ENCODE measurements around the gene BMPR1A. TPM values are rescaled to one million over a fixed set of nuclear protein-coding genes. Genes with fewer than 3 reads are reported as not detected.

Gene BMPR1A
- total RNA-seq, 2 donors from 2014 or later: 53.9 to 58.1 TPM

- Histone ChIP-seq H3K9me3 (no peaks in the 10 kb centered on the region), H3K27ac (no peak overlapping the region), H3K36me3 (no peaks in the 10 kb centered on the region), H3K4me3 (no peak overlapping the region), H3K27me3 (replicated peaks; ENCODE audit: insufficient read depth) (no peaks in the 10 kb centered on the region), H3K4me1 (replicated peaks) (no peaks in the 10 kb centered on the region)
- intact Hi-C loops (cut with DNase I): no loop called here
- no peak for DNase-seq (ENCODE audit: low spot score)
- 98% methylated on average over 7 of the region's 7 CpGs for WGBS
- TF ChIP-seq CTCF (IDR thresholded peaks at IDR 0.05) (no peak), POLR2AphosphoS5 (IDR thresholded peaks at IDR 0.05) (no peak), POLR2A (IDR thresholded peaks at IDR 0.05) (no peak)
Observed at GRCh38 chr10:86962981-86963310, 206.5 kb downstream of the BMPR1A start.

GRCh38 chr10:86963341-86963919 is 207.0 kb downstream of the BMPR1A start:
- WGBS: 97% methylated on average over 12 of the region's 12 CpGs
- DNase-seq (ENCODE audit: low spot score): no peak
- Histone ChIP-seq H3K27me3 (replicated peaks; ENCODE audit: insufficient read depth) (no peaks in the 10 kb centered on the region), H3K9me3 (no peaks in the 10 kb centered on the region), H3K27ac (no peak overlapping the region), H3K36me3 (no peaks in the 10 kb centered on the region), H3K4me1 (replicated peaks) (no peaks in the 10 kb centered on the region), H3K4me3 (no peak overlapping the region)
- TF ChIP-seq CTCF (IDR thresholded peaks at IDR 0.05): no peak
- intact Hi-C loops (cut with DNase I): no loop called here

- H3K4me3 ChIP-seq: no peak overlapping the region
- H3K36me3 ChIP-seq: no peaks in the 10 kb centered on the region
- no peak overlapping the region for H3K27ac ChIP-seq
- no peaks in the 10 kb centered on the region for H3K9me3 ChIP-seq
- H3K4me1 ChIP-seq (replicated peaks): no peaks in the 10 kb centered on the region
- no peak for DNase-seq (ENCODE audit: low spot score)
- no peaks in the 10 kb centered on the region for H3K27me3 ChIP-seq (replicated peaks; ENCODE audit: insufficient read depth)
- WGBS: 86% methylated on average over 13 of the region's 13 CpGs
- TF ChIP-seq POLR2AphosphoS5 (IDR thresholded peaks at IDR 0.05) (no peak), POLR2A (IDR thresholded peaks at IDR 0.05) (no peak), CTCF (IDR thresholded peaks at IDR 0.05) (no peak)
- intact Hi-C loops (cut with DNase I): no loop called here
Observed at GRCh38 chr10:86964061-86964846, 207.8 kb downstream of the BMPR1A start.

- no peak overlapping the region for H3K27ac ChIP-seq
- WGBS: 85% methylated on average over 2 of the region's 2 CpGs
- H3K27me3 ChIP-seq (replicated peaks; ENCODE audit: insufficient read depth): no peaks in the 10 kb centered on the region
- H3K36me3 ChIP-seq: no peaks in the 10 kb centered on the region
- H3K9me3 ChIP-seq: no peaks in the 10 kb centered on the region
- H3K4me1 ChIP-seq (replicated peaks): no peaks in the 10 kb centered on the region
- TF ChIP-seq POLR2AphosphoS5 (IDR thresholded peaks at IDR 0.05) (no peak), POLR2A (IDR thresholded peaks at IDR 0.05) (no peak), CTCF (IDR thresholded peaks at IDR 0.05) (no peak)
- intact Hi-C loops (cut with DNase I): no loop called here
- DNase-seq (ENCODE audit: low spot score): no peak
- H3K4me3 ChIP-seq: no peak overlapping the region
Observed at GRCh38 chr10:86964847-86965190, 208.4 kb downstream of the BMPR1A start.
